Measurements from ENCODE around the gene TLE3.

The TLE3 gene

GRCh38 chr15:70060214-70060992 lies 37.3 kb downstream of the TLE3 start:
- peaks cover 53% of the 10 kb centered on the region for H3K36me3 ChIP-seq (ENCODE audit: control insufficient read depth, insufficient read depth, low read length)
- H3K4me3 ChIP-seq (ENCODE audit: low read length), result no peak overlapping the region
- H3K27me3 ChIP-seq (ENCODE audit: control insufficient read depth, insufficient read depth, low read length), result no peaks in the 10 kb centered on the region
- H3K9ac ChIP-seq (ENCODE audit: low read length), result no peak overlapping the region
- H3K27ac ChIP-seq (ENCODE audit: low read depth, low read length), result no peak overlapping the region
- H3K4me1 ChIP-seq (ENCODE audit: control insufficient read depth, insufficient read depth, low read length), result peaks cover 39% of the 10 kb centered on the region

- no peak overlapping the region for H3K27ac ChIP-seq (ENCODE audit: low read depth, low read length)
- no peak overlapping the region for H3K4me3 ChIP-seq (ENCODE audit: low read length)
- H3K27me3 ChIP-seq (ENCODE audit: control insufficient read depth, insufficient read depth, low read length), result no peaks in the 10 kb centered on the region
- H3K36me3 ChIP-seq (ENCODE audit: control insufficient read depth, insufficient read depth, low read length), result peaks cover 53% of the 10 kb centered on the region
- peaks cover 33% of the 10 kb centered on the region for H3K4me1 ChIP-seq (ENCODE audit: control insufficient read depth, insufficient read depth, low read length)
- H3K9ac ChIP-seq (ENCODE audit: low read length), result no peak overlapping the region
These were observed 38.1 kb downstream of the TLE3 start for GRCh38 chr15:70059476-70060213.

- Histone ChIP-seq H3K4me1 (ENCODE audit: control insufficient read depth, insufficient read depth, low read length) (peaks cover 24% of the 10 kb centered on the region), H3K27ac (ENCODE audit: low read depth, low read length) (no peak overlapping the region), H3K4me3 (ENCODE audit: low read length) (no peak overlapping the region), H3K36me3 (ENCODE audit: control insufficient read depth, insufficient read depth, low read length) (peaks cover 61% of the 10 kb centered on the region), H3K9ac (ENCODE audit: low read length) (no peak overlapping the region), H3K27me3 (ENCODE audit: control insufficient read depth, insufficient read depth, low read length) (no peaks in the 10 kb centered on the region)
These were observed 38.9 kb downstream of the TLE3 start for GRCh38 chr15:70058642-70059360.

- H3K36me3 ChIP-seq (ENCODE audit: control insufficient read depth, insufficient read depth, low read length), result peaks cover 67% of the 10 kb centered on the region
- H3K4me3 ChIP-seq (ENCODE audit: low read length), result no peak overlapping the region
- H3K27ac ChIP-seq (ENCODE audit: low read depth, low read length), result no peak overlapping the region
- peaks cover 19% of the 10 kb centered on the region for H3K4me1 ChIP-seq (ENCODE audit: control insufficient read depth, insufficient read depth, low read length)
- H3K27me3 ChIP-seq (ENCODE audit: control insufficient read depth, insufficient read depth, low read length), result no peaks in the 10 kb centered on the region
- H3K9ac ChIP-seq (ENCODE audit: low read length), result no peak overlapping the region
These were observed 39.6 kb downstream of the TLE3 start for GRCh38 chr15:70057931-70058641.

- Histone ChIP-seq H3K4me1 (ENCODE audit: control insufficient read depth, insufficient read depth, low read length) (peaks cover 3% of the 10 kb centered on the region), H3K27ac (ENCODE audit: low read depth, low read length) (no peak overlapping the region), H3K4me3 (ENCODE audit: low read length) (no peak overlapping the region), H3K27me3 (ENCODE audit: control insufficient read depth, insufficient read depth, low read length) (no peaks in the 10 kb centered on the region), H3K36me3 (ENCODE audit: control insufficient read depth, insufficient read depth, low read length) (peaks cover 73% of the 10 kb centered on the region), H3K9ac (ENCODE audit: low read length) (no peak overlapping the region)
These were observed 41.5 kb downstream of the TLE3 start for GRCh38 chr15:70056091-70056680.

GRCh38 chr15:70055601-70056051 lies 42.1 kb downstream of the TLE3 start:
- Histone ChIP-seq H3K27me3 (ENCODE audit: control insufficient read depth, insufficient read depth, low read length) (no peaks in the 10 kb centered on the region), H3K27ac (ENCODE audit: low read depth, low read length) (no peak overlapping the region), H3K4me1 (ENCODE audit: control insufficient read depth, insufficient read depth, low read length) (no peaks in the 10 kb centered on the region), H3K9ac (ENCODE audit: low read length) (no peak overlapping the region), H3K4me3 (ENCODE audit: low read length) (no peak overlapping the region), H3K36me3 (ENCODE audit: control insufficient read depth, insufficient read depth, low read length) (peaks cover 74% of the 10 kb centered on the region)

- Histone ChIP-seq H3K4me3 (ENCODE audit: low read length) (no peak overlapping the region), H3K9ac (ENCODE audit: low read length) (no peak overlapping the region), H3K27me3 (ENCODE audit: control insufficient read depth, insufficient read depth, low read length) (no peaks in the 10 kb centered on the region), H3K27ac (ENCODE audit: low read depth, low read length) (no peak overlapping the region), H3K36me3 (ENCODE audit: control insufficient read depth, insufficient read depth, low read length) (peaks cover 70% of the 10 kb centered on the region), H3K4me1 (ENCODE audit: control insufficient read depth, insufficient read depth, low read length) (no peaks in the 10 kb centered on the region)
These were observed 42.8 kb downstream of the TLE3 start for GRCh38 chr15:70054884-70055387.

GRCh38 chr15:70054366-70054765 lies 43.4 kb downstream of the TLE3 start:
- Histone ChIP-seq H3K36me3 (ENCODE audit: control insufficient read depth, insufficient read depth, low read length) (peaks cover 65% of the 10 kb centered on the region), H3K9ac (ENCODE audit: low read length) (no peak overlapping the region)

GRCh38 chr15:70053716-70054229 lies 43.9 kb downstream of the TLE3 start:
- H3K9ac ChIP-seq (ENCODE audit: low read length), result no peak overlapping the region
- H3K27me3 ChIP-seq (ENCODE audit: control insufficient read depth, insufficient read depth, low read length), result no peaks in the 10 kb centered on the region
- H3K27ac ChIP-seq (ENCODE audit: low read depth, low read length), result no peak overlapping the region
- H3K36me3 ChIP-seq (ENCODE audit: control insufficient read depth, insufficient read depth, low read length), result peaks cover 61% of the 10 kb centered on the region
- H3K4me3 ChIP-seq (ENCODE audit: low read length), result no peak overlapping the region
- peaks cover 4% of the 10 kb centered on the region for H3K4me1 ChIP-seq (ENCODE audit: control insufficient read depth, insufficient read depth, low read length)

More at GRCh38 chr15:70054366-70054765, 43.4 kb downstream of the TLE3 start:
- Histone ChIP-seq H3K27me3 (ENCODE audit: control insufficient read depth, insufficient read depth, low read length) (no peaks in the 10 kb centered on the region), H3K4me3 (ENCODE audit: low read length) (no peak overlapping the region), H3K4me1 (ENCODE audit: control insufficient read depth, insufficient read depth, low read length) (peaks cover under 1% of the 10 kb centered on the region), H3K27ac (ENCODE audit: low read depth, low read length) (no peak overlapping the region)

- H3K36me3 ChIP-seq (ENCODE audit: control insufficient read depth, insufficient read depth, low read length), result peaks cover 56% of the 10 kb centered on the region
- H3K4me3 ChIP-seq (ENCODE audit: low read length), result no peak overlapping the region
- no peaks in the 10 kb centered on the region for H3K27me3 ChIP-seq (ENCODE audit: control insufficient read depth, insufficient read depth, low read length)
- H3K27ac ChIP-seq (ENCODE audit: low read depth, low read length), result no peak overlapping the region
- H3K9ac ChIP-seq (ENCODE audit: low read length), result no peak overlapping the region
- H3K4me1 ChIP-seq (ENCODE audit: control insufficient read depth, insufficient read depth, low read length), result peaks cover 6% of the 10 kb centered on the region
These were observed 44.6 kb downstream of the TLE3 start for GRCh38 chr15:70053001-70053715.

Data from rectal smooth muscle tissue (tissue), 1 donor.